Fibroblast of mammary gland (primary cell): Measurements from ENCODE around the gene CHN2.

Source experiments
- DNase-seq: peaks from one replicate; pipeline ENCODE4 v3.0.0-alpha.2; 2010; ENCODE audit warnings: low read depth
- H3K4me3 ChIP-seq: 2 replicates; pipeline ENCODE4 v1.5.1; 2011; ENCODE audit warnings: low read depth, mild to moderate bottlenecking, low read length, moderate library complexity; ENCODE audit not compliant: control insufficient read depth
- CTCF ChIP-seq: conservative IDR thresholded peaks from 2 replicates; pipeline ENCODE4 v1.5.1; 2011; ENCODE audit warnings: low read depth, low read length, inconsistent platforms; ENCODE audit not compliant: control insufficient read depth, insufficient read depth

The CHN2 gene

GRCh38 chr7:29272057-29272456 is 77.5 kb downstream of the CHN2 start:
- H3K4me3 ChIP-seq, result no peak overlapping the region
- DNase-seq, result no peak
- no peak for TF ChIP-seq CTCF

DNA sequence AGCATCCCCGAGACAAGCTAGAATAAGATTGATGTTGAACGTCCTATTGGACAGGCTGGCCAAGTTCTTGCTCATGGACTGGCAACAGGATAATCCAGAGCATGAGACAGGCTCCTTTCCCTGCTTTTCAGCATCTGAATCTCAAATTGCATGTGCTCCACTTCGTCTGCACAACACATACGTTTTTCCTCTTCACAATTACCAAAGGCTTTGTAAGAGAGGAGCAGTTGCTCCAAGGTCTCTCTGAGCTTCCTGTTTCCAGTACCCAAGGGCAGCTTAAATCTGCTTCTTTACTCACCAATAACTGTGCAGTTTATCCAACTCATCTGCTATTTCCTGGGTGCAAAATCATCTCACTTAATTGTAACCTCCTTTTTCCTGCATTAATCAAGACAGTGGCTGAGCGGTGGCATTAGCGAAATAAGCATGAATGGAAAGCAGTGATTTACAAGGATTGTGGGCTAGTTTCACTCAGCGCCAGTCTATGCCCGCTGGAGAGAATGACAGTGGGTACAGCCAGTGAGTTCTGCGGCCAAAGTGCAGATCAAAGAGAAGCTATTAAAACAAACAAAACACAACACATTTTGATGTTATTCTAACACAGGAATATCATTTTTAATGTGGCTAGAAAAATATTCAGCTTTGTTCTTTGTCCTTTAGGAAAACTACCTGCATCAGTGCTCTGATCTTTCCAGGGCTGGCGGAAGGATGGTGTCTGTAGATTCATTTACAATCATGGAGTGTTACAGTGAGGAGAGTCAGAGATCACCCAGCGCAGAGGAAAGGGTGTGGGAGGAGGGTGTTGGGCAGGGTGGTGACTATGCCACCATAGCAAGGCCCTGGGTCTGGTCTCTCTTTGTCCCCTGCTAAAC is 79.8 kb downstream of the CHN2 start:
- DNase-seq, result peak; percentile 76

DNA sequence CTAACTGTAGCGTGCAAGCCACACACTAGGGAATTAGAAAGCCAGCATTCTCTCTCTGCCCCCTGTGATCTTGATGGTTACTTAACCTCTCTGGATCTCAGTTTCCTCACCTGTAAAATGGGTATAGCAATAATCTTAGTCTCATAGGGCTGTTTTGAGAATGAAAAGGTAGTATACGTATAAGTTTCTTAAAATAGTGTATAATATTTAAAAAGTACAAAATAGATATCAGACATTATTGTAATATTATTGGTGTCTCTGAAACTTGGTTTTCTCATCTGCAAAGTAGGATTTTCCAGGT is 80.4 kb downstream of the CHN2 start:
- no peak overlapping the region for H3K4me3 ChIP-seq
- no peak for DNase-seq
- no peak for TF ChIP-seq CTCF

More for the DNA sequence above, 79.8 kb downstream of the CHN2 start:
- TF ChIP-seq CTCF, result no peak
- no peak overlapping the region for H3K4me3 ChIP-seq

GRCh38 chr7:29275493-29275892 is 80.9 kb downstream of the CHN2 start:
- H3K4me3 ChIP-seq, result no peak overlapping the region
- DNase-seq, result no peak
- no peak for TF ChIP-seq CTCF

DNA sequence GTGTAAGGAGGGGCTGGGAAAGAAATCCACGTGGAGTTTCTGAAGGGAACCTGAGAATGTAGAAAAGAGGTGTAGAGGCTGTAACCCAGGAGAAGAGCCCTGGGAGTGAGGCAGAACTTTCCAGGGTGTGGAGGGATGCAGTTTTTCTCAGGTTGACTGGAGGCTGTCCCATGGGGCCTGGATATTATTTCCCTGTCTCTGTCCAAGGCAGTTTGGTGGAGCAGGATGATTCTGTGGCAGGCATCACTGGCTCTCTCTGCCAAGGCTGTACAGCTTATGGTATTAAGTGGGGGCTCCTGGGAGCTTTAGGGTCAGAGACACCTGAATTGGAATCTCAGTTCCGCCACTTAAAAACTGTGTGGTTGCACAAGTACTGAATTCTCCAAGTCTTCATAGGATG is 81.6 kb downstream of the CHN2 start:
- TF ChIP-seq CTCF, result no peak
- DNase-seq, result no peak
- no peak overlapping the region for H3K4me3 ChIP-seq

GRCh38 chr7:29276806-29277205 is 82.2 kb downstream of the CHN2 start:
- TF ChIP-seq CTCF, result no peak
- H3K4me3 ChIP-seq, result no peak overlapping the region
- DNase-seq, result no peak
